IPS-18a (cell line): ENCODE results near the gene KLK10.
"Not testable (repeated sequence)": the region's sequence is repeated elsewhere in the genome, so short reads cannot be mapped to it uniquely, and the experiment has no call there.

Source experiments
- H3K27ac ChIP-seq: one replicate; pipeline ENCODE4 v1.5.1; 2013; ENCODE audit warnings: low read length
- H3K27me3 ChIP-seq: one replicate; pipeline ENCODE4 v1.6.1; 2013; ENCODE audit warnings: mild to moderate bottlenecking, low read length; ENCODE audit not compliant: control insufficient read depth, insufficient read depth
- H3K36me3 ChIP-seq: one replicate; pipeline ENCODE4 v1.6.1; 2013; ENCODE audit warnings: low read depth, low read length; ENCODE audit not compliant: control insufficient read depth
- H3K4me1 ChIP-seq: one replicate; pipeline ENCODE4 v1.6.1; 2013; ENCODE audit warnings: low read depth, low read length; ENCODE audit not compliant: control insufficient read depth
- H3K4me3 ChIP-seq: one replicate; pipeline ENCODE4 v1.5.1; 2013; ENCODE audit warnings: low read length
- H3K9ac ChIP-seq: one replicate; pipeline ENCODE4 v1.6.1; 2013; ENCODE audit warnings: mild to moderate bottlenecking, low read length, moderate library complexity
- H3K9me3 ChIP-seq: one replicate; pipeline ENCODE4 v1.6.1; 2013; ENCODE audit warnings: low read depth, low read length; ENCODE audit not compliant: control insufficient read depth

Gene KLK10

DNA sequence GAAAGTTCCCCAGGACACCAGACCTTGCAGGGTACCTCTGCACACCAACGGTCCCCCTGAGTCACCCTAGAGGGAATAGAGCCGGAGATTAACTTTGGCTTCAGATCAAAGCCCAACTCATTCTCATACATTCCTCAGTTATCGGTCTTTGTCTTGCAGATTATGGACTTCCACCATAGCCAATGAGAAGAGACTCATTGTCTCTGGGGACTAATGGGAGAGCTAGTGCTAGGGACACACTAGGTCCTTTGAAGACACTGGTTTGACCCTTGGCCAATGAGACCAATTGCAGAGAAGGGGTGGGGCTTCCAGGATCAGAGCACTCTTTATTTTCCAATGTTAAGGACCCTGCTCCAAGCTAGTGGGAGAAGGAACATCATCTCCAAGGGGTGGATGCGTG lies 41.9 kb downstream of the KLK10 start:
- H3K4me3 ChIP-seq, result no peak overlapping the region
- H3K36me3 ChIP-seq, result no peaks in the 10 kb centered on the region
- peaks cover 10% of the 10 kb centered on the region for H3K4me1 ChIP-seq
- H3K9me3 ChIP-seq, result no peaks in the 10 kb centered on the region
- H3K9ac ChIP-seq, result no peak overlapping the region
- H3K27me3 ChIP-seq, result peaks cover 3% of the 10 kb centered on the region
- no peak overlapping the region for H3K27ac ChIP-seq

DNA sequence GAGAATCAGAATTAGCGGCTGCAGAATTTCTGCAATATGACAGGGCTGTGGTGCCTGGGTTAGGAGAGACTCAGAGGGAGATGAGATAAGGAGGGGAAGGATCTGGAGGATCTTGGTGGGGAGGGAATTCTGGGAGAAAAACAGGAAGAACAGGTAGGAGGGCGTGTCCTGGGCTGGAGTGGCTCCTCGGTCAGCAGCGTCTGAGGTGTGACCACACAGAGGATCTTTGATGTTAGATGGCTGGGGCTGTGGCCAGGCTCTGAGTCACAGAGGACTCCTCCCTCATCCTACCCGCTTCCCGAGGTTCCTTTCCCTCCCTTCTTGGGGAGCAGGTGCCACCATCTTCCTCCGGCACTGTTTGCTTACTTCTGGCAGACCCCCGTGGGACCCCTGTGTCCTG lies 43.7 kb downstream of the KLK10 start:
- peaks cover under 1% of the 10 kb centered on the region for H3K27me3 ChIP-seq

DNA sequence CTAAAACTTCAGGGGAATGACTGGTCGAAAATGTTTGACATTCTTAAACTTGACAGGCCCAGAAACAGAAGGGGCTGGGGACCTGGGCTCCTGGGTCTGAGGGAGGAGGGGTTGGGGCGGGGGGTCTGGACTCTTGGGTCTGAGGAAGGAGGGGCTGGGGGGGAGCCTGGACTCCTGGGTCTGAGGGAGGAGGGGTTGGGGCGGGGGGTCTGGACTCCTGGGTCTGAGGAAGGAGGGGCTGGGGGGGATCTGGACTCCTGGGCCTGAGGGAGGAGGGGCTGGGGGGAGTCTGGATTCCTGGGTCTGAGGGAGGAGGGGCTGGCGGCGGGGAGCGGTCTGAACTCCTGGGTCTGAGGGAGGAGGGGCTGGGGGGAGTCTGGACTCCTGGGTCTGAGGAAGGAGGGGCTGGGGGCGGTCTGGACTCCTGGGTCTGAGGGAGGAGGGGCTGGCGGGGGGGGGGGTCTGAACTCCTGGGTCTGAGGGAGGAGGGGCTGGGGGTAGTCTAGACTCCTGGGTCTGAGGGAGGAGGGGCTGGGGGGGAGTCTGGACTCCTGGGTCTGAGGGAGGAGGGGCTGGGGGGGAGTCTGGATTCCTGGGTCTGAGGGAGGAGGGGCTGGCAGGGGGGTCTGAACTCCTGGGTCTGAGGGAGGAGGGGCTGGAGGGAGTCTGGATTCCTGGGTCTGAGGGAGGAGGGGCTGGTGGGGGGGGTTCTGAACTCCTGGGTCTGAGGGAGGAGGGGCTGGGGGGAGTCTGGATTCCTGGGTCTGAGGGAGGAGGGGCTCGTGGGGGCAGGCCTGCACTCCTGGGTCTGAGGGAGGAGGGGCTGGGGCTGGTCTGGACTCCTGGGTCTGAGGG lies 44.6 kb downstream of the KLK10 start:
- no peaks in the 10 kb centered on the region for H3K36me3 ChIP-seq

More for the DNA sequence above, 43.7 kb downstream of the KLK10 start:
- Histone ChIP-seq H3K9ac (no peak overlapping the region), H3K9me3 (no peaks in the 10 kb centered on the region), H3K4me1 (peaks cover 10% of the 10 kb centered on the region), H3K4me3 (no peak overlapping the region), H3K27ac (no peak overlapping the region), H3K36me3 (no peaks in the 10 kb centered on the region)

GRCh38 chr19:50972795-50973376 lies 46.6 kb downstream of the KLK10 start:
- no peak overlapping the region for H3K4me3 ChIP-seq
- no peaks in the 10 kb centered on the region for H3K9me3 ChIP-seq
- H3K4me1 ChIP-seq, result peaks cover 3% of the 10 kb centered on the region
- H3K9ac ChIP-seq, result no peak overlapping the region
- no peaks in the 10 kb centered on the region for H3K36me3 ChIP-seq
- no peaks in the 10 kb centered on the region for H3K27me3 ChIP-seq
- no peak overlapping the region for H3K27ac ChIP-seq

More for the DNA sequence above, 44.6 kb downstream of the KLK10 start:
- H3K9ac ChIP-seq, result no peak overlapping the region
- H3K27ac ChIP-seq, result no peak overlapping the region
- H3K27me3 ChIP-seq, result no peaks in the 10 kb centered on the region
- H3K9me3 ChIP-seq, result no peaks in the 10 kb centered on the region
- H3K4me1 ChIP-seq, result peaks cover 10% of the 10 kb centered on the region
- H3K4me3 ChIP-seq, result no peak overlapping the region

DNA sequence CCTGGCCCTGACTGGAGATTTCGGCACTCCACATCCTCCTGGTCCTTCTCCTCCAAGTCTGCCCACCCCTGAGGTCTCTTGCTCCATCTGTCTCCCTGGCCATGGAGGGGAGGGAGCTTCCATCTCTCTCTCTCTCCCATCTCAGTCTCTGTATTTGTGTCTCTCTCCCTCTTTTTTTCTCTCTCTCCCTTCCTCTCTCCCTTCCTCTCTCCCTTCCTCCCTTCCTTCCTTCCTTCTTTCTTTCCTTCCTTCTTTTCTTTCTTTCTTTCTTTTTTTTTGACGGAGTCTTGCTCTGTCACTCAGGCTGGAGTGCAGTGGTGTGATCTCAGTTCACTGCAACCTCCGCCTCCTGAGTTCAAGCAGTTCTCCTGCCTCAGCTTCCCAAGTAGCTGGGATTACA lies 49.7 kb downstream of the KLK10 start:
- H3K4me3 ChIP-seq, H3K27ac ChIP-seq, H3K4me1 ChIP-seq, H3K9ac ChIP-seq, H3K9me3 ChIP-seq, H3K36me3 ChIP-seq, H3K27me3 ChIP-seq: not testable (repeated sequence)

GRCh38 chr19:50969413-50969760 lies 50.1 kb downstream of the KLK10 start, which contains the start of gene KLK6:
KLK6 (minus strand) TSS chr19:50969591; CDS start chr19:50968104, 1,487 bp downstream.
- Histone ChIP-seq H3K27ac (no peak within 1 kb of the TSS), H3K4me1 (no peaks in the 10 kb centered on the region), H3K4me3 (no peak within 1 kb of the TSS), H3K9ac (no peak within 1 kb of the TSS), H3K9me3 (no peaks in the 10 kb centered on the region), H3K27me3 (no peaks in the 10 kb centered on the region), H3K36me3 (no peaks in the 10 kb centered on the region)

- Histone ChIP-seq H3K27me3 (no peaks in the 10 kb centered on the region), H3K9ac (no peak overlapping the region), H3K4me3 (no peak overlapping the region), H3K27ac (no peak overlapping the region), H3K36me3 (no peaks in the 10 kb centered on the region), H3K4me1 (no peaks in the 10 kb centered on the region), H3K9me3 (no peaks in the 10 kb centered on the region)
Observed at GRCh38 chr19:50968716-50969412, 50.6 kb downstream of the KLK10 start.

- H3K4me3 ChIP-seq, result no peak overlapping the region
- H3K36me3 ChIP-seq, result no peaks in the 10 kb centered on the region
- H3K9ac ChIP-seq, result no peak overlapping the region
- no peak overlapping the region for H3K27ac ChIP-seq
- no peaks in the 10 kb centered on the region for H3K9me3 ChIP-seq
- H3K4me1 ChIP-seq, result no peaks in the 10 kb centered on the region
- H3K27me3 ChIP-seq, result no peaks in the 10 kb centered on the region
Observed at GRCh38 chr19:50967929-50968715, 51.4 kb downstream of the KLK10 start.

DNA sequence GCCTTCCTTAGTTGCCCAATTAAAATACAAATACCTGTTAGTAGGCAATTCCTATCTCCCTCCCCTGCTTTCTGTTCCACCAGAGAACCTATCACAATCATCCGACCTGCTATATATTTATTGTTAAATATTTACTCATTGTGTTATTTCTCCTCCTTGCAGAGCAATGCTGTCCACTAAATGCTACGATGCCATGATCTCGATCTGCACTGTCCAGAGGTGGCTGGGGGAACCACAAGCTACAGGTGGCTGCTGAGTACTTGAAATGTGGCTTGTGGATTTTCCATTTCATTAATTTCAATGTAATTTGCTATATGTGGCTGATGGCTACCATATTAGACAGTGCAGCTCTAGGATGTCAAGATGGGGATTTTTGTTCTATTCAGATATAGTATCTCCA lies 55.2 kb downstream of the KLK10 start:
- H3K27ac ChIP-seq, result no peak overlapping the region
- H3K9ac ChIP-seq, result no peak overlapping the region
- no peaks in the 10 kb centered on the region for H3K36me3 ChIP-seq
- no peaks in the 10 kb centered on the region for H3K9me3 ChIP-seq
- no peaks in the 10 kb centered on the region for H3K27me3 ChIP-seq
- H3K4me1 ChIP-seq, result no peaks in the 10 kb centered on the region
- H3K4me3 ChIP-seq, result no peak overlapping the region

GRCh38 chr19:50963381-50963780 lies 56.1 kb downstream of the KLK10 start:
- Histone ChIP-seq H3K9ac (no peak overlapping the region), H3K9me3 (no peaks in the 10 kb centered on the region), H3K4me3 (no peak overlapping the region), H3K27me3 (no peaks in the 10 kb centered on the region), H3K27ac (no peak overlapping the region), H3K4me1 (no peaks in the 10 kb centered on the region), H3K36me3 (no peaks in the 10 kb centered on the region)
